Esophagus muscularis mucosa (tissue), 4 donors: ENCODE measurements around the gene RASD1. TPM values are rescaled to one million over a fixed set of nuclear protein-coding genes. Genes with fewer than 3 reads are reported as not detected.

Source experiments
- DNase-seq: peaks from one replicate; pipeline ENCODE4 v3.0.0-alpha.2; 2017; ENCODE audit errors: extremely low spot score
- H3K27ac ChIP-seq, 4 donors: fragments of 200-600 bp; sonication (generic); replicated peaks in 1 of 4; 1 replicate in 3 of 4; 2 replicates in 1 of 4; pipeline ENCODE4 v1.5.1; 2016 to 2019; ENCODE audit warnings: mild to moderate bottlenecking in 1 of 4
- H3K27me3 ChIP-seq, 4 donors: fragments of 200-600 bp; sonication (generic); one replicate each; pipeline versions ENCODE4 v1.5.1 to v1.6.0; 2016 to 2019
- H3K36me3 ChIP-seq, 4 donors: fragments of 200-600 bp; sonication (generic); one replicate each; pipeline ENCODE4 v1.5.1; 2016 to 2019
- H3K4me1 ChIP-seq, 4 donors: fragments of 200-600 bp; sonication (generic); one replicate each; pipeline ENCODE4 v1.5.1; 2016 to 2019
- H3K4me3 ChIP-seq, 4 donors: fragments of 200-600 bp; sonication (generic); 1 replicate in 2 of 4; 2 replicates in 2 of 4; pipeline ENCODE4 v1.5.1; 2016 to 2019; ENCODE audit warnings: mild to moderate bottlenecking in 4 of 4, moderate library complexity in 1 of 4
- H3K9me3 ChIP-seq, 4 donors: fragments of 200-600 bp; sonication (generic); 1 replicate in 3 of 4; 2 replicates in 1 of 4; pipeline ENCODE4 v1.5.1; 2016 to 2019
- CTCF ChIP-seq, 3 experiments: fragments of 200-600 bp in 2 of 3; fragments of 450-650 bp in 1 of 3; sonication (generic) in 2 of 3; IDR thresholded peaks; one replicate each; pipeline ENCODE4 v1.5.1; 2017 to 2019; ENCODE audit warnings: antibody characterized with exemption in 3 of 3, mild to moderate bottlenecking in 2 of 3, moderate library complexity in 1 of 3
- EP300 ChIP-seq: sonication (generic); formaldehyde crosslinking; IDR thresholded peaks from one replicate; pipeline ENCODE4 v1.6.1; 2017; ENCODE audit warnings: antibody characterized with exemption
- POLR2A ChIP-seq: fragments of 450-650 bp; IDR thresholded peaks from one replicate; pipeline ENCODE4 v1.6.1; 2017; ENCODE audit warnings: antibody characterized with exemption, moderate library complexity, mild to moderate bottlenecking, low read depth
- POLR2AphosphoS5 ChIP-seq, 2 donors: sonication (generic); formaldehyde crosslinking; IDR thresholded peaks; one replicate each; pipeline ENCODE4 v1.6.1; 2017; ENCODE audit warnings: antibody characterized with exemption in 2 of 2
- WGBS: methylation state at CpG from one replicate; pipeline ENCODE4 v1.1.5; 2018; 5-methylcytosine and 5-hydroxymethylcytosine counted together
- intact Hi-C: fragments of 100-400 bp; cut with DNase I; formaldehyde crosslinking; loops from one replicate; pipeline ENCODE4 v1.15.1; 2023
- total RNA-seq, 4 donors: library from RNA; depleted of rRNA; stranded (reverse); fragments of >200 nt; gene quantifications; one replicate each; pipeline versions ENCODE4 v1.1.0 to v1.2.1, GENCODE V29; 2016

The RASD1 gene
- total RNA-seq, 4 donors from 2014 or later: 5.0 to 17.9 (median 13.3) TPM

- WGBS: 92% methylated on average over 19 of the region's 19 CpGs
- peaks cover 0 to 27% (median 16%) of the 10 kb centered on the region in 4 donors for H3K36me3 ChIP-seq
- intact Hi-C loops: no loop called here
- no peak overlapping the region for H3K27ac ChIP-seq
- H3K4me1 ChIP-seq: peaks cover 0 to 11% (median 10%) of the 10 kb centered on the region in 4 donors
- H3K4me3 ChIP-seq: no peak overlapping the region
- TF ChIP-seq CTCF (IDR thresholded peaks at IDR 0.05) (no peak), POLR2AphosphoS5 (IDR thresholded peaks at IDR 0.05) (no peak), EP300 (no peak), POLR2A (no peak)
- no peaks in the 10 kb centered on the region for H3K9me3 ChIP-seq
- DNase-seq: no peak
- no peaks in the 10 kb centered on the region for H3K27me3 ChIP-seq
Measured at GRCh38 chr17:17523731-17524490, 27.7 kb upstream of the RASD1 start.

GRCh38 chr17:17523001-17523730 is 27.0 kb upstream of the RASD1 start:
- Histone ChIP-seq H3K4me1 (peaks cover 0 to 11% (median 8%) of the 10 kb centered on the region in 4 donors), H3K27ac (no peak overlapping the region), H3K4me3 (no peak overlapping the region), H3K36me3 (peaks cover 0 to 28% (median 16%) of the 10 kb centered on the region in 4 donors), H3K27me3 (no peaks in the 10 kb centered on the region), H3K9me3 (no peaks in the 10 kb centered on the region)
- TF ChIP-seq POLR2AphosphoS5 (IDR thresholded peaks at IDR 0.05): no peak
- intact Hi-C loops: no loop called here
- 74% methylated on average over 14 of the region's 14 CpGs for WGBS
- no peak for DNase-seq

GRCh38 chr17:17520599-17521232 is 24.5 kb upstream of the RASD1 start:
- intact Hi-C loops: no loop called here
- Histone ChIP-seq H3K27me3 (no peaks in the 10 kb centered on the region), H3K36me3 (peaks cover 0 to 28% (median 16%) of the 10 kb centered on the region in 4 donors), H3K4me1 (no peaks in the 10 kb centered on the region), H3K9me3 (no peaks in the 10 kb centered on the region), H3K4me3 (no peak overlapping the region), H3K27ac (no peak overlapping the region)
- 85% methylated on average over 12 of the region's 22 CpGs for WGBS
- no peak for DNase-seq
- TF ChIP-seq CTCF (IDR thresholded peaks at IDR 0.05) (no peak), POLR2A (no peak), EP300 (no peak), POLR2AphosphoS5 (IDR thresholded peaks at IDR 0.05) (no peak)

- Histone ChIP-seq H3K4me3 (no peak overlapping the region), H3K27ac (no peak overlapping the region), H3K4me1 (no peaks in the 10 kb centered on the region), H3K9me3 (no peaks in the 10 kb centered on the region), H3K36me3 (peaks cover 0 to 28% (median 16%) of the 10 kb centered on the region in 4 donors), H3K27me3 (no peaks in the 10 kb centered on the region)
- 93% methylated on average over 6 of the region's 10 CpGs for WGBS
- intact Hi-C loops: no loop called here
- TF ChIP-seq POLR2AphosphoS5 (IDR thresholded peaks at IDR 0.05) (no peak), POLR2A (no peak)
- DNase-seq: no peak
Measured at GRCh38 chr17:17519886-17520285, 23.7 kb upstream of the RASD1 start.

- Histone ChIP-seq H3K27ac (no peak overlapping the region), H3K4me1 (no peaks in the 10 kb centered on the region), H3K4me3 (no peak overlapping the region), H3K36me3 (peaks cover 0 to 28% (median 16%) of the 10 kb centered on the region in 4 donors), H3K9me3 (no peaks in the 10 kb centered on the region), H3K27me3 (no peaks in the 10 kb centered on the region)
- DNase-seq: no peak
- 85% methylated on average over 5 of the region's 5 CpGs for WGBS
- TF ChIP-seq POLR2AphosphoS5 (IDR thresholded peaks at IDR 0.05): no peak
- no peak for TF ChIP-seq CTCF (IDR thresholded peaks at IDR 0.05)
- TF ChIP-seq POLR2A: no peak
- no peak for TF ChIP-seq EP300
- intact Hi-C loops: no loop called here
Measured at GRCh38 chr17:17518951-17519350, 22.8 kb upstream of the RASD1 start.
